ENCODE results near the gene ZNF845.
"Not testable (repeated sequence)": the region's sequence is repeated elsewhere in the genome, so short reads cannot be mapped to it uniquely, and the experiment has no call there.

ZNF845 gene

DNA sequence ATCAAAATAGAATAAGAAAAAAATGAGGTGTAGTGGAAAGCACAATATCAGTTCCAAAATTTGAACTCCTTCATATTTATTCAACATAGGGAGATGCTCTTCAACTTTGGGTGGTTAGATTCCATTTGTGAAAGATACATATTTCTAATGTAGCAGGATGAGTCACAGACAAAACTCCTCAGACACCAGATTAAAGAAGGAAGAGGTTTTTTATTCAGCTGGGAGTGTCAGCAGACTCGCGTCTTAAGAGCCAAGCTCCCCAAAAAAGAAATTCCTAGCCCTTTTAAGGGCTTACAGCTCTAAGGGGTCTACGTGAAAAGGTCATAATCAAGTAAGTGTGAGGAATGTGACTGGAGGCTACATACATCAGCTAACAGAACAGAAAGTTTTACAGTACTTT lies 54.6 kb downstream of the ZNF845 start:
- no peak for FAIRE-seq

DNA sequence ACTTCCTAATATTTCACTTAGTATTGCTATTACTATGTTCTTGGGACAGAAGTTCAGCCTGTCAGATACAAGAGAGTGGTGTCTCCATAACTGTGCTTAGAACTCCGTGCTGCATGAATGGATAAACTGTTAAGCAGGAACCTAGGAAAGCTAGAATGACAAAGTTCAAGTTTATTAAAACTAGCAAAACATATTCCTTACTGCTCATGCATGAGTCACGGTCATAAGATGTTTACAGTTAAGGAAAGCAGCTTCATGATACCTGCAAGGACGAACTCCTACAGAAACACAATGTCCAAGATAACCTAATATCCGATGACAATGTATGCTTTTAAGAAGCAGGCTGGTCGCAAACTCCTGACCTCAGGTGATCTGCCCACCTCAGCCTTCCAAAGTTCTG lies 55.4 kb downstream of the ZNF845 start:
- no peak for FAIRE-seq

DNA sequence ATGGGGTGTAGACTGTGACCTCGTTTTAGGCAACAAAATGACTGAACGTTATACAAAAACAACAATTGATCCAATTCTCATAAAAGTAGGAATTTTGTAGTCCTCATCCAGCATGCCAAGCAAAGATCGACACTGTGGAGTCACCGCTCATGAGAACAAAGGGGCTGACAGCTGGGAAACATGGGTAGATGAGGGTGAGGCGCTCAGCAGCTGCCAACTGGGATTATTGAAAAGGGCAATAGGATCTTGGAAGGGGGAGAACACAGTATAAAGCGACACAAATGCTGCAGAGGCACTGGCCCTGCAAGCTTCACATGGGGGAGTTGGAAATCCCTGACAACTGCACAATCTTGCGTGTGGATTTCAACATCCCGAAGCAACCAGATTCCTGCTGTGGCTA lies 56.0 kb downstream of the ZNF845 start:
- FAIRE-seq: no peak

DNA sequence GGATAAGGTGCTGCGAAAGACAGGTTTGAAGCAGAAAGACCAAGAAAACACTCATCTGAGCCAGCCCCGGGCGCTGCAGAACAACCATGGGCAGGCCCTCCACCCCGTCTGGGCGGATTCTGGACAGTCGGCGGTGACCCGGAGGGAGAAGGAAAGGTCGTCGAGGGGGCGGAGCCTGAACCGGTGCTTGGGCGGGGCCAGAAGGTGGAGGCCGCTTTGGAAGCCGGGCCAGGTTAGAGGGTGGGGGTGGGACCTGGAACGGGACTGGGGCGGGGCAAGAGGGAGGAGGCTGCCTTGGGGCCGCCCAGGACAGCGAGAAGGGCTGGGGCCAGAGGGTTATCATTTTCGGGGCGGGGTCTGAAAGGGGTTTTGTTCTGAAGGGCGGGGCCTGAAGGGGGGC lies 56.4 kb downstream of the ZNF845 start:
- no peak for FAIRE-seq

- FAIRE-seq: no peak
Measured at GRCh38 chr19:53394522-53394973, 61.0 kb downstream of the ZNF845 start.

- FAIRE-seq: no peak
Measured at GRCh38 chr19:53394974-53395839, 61.7 kb downstream of the ZNF845 start, which contains the start of gene ZNF765. Gene ZNF765, plus strand, starts transcription at chr19:53395149. Its CDS starts 2,867 bp downstream, at chr19:53398016.

- FAIRE-seq: not testable (repeated sequence)
Measured at GRCh38 chr19:53395840-53396524, 62.4 kb downstream of the ZNF845 start.

- no peak for FAIRE-seq
Measured at GRCh38 chr19:53396525-53396868, 62.9 kb downstream of the ZNF845 start.

DNA sequence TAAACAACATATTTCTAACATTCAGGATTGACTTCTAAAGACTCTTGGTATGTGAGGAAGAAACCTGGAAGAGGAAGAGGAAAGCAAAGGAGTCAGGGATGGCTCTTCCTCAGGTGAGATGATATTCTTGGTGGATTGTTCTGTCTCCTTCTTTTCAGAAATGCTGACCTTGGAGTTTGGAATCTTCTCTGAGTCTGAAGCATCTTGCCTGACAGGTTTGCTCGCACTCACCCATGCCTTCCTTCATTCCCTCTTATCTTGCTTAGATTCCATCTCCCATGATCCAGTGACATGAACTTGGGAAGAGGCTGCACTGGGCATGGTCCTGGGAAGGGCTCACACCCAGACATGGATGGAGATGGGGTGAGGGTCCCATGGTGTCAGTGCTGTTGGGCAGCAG lies 64.4 kb downstream of the ZNF845 start:
- not testable (repeated sequence) for FAIRE-seq
